Ishikawa (cell line): ENCODE measurements around the gene IGFN1.

Experiments
- CEBPB ChIP-seq: IDR thresholded peaks from 2 replicates; pipeline ENCODE4 v1.6.1; 2012
- CREB1 ChIP-seq: IDR thresholded peaks from 2 replicates; pipeline ENCODE4 v1.6.1; 2012; ENCODE audit warnings: low read depth
- EGR1 ChIP-seq: IDR thresholded peaks from 2 replicates; pipeline ENCODE4 v1.6.1; 2012
- EP300 ChIP-seq: IDR thresholded peaks from 2 replicates; pipeline ENCODE4 v1.6.1; 2012; ENCODE audit warnings: borderline replicate concordance
- FOXM1 ChIP-seq: IDR thresholded peaks from 2 replicates; pipeline ENCODE4 v1.6.1; 2012; ENCODE audit warnings: low read depth, borderline replicate concordance
- NFIC ChIP-seq: IDR thresholded peaks from 2 replicates; pipeline ENCODE4 v1.6.1; 2012
- RAD21 ChIP-seq: IDR thresholded peaks from 2 replicates; pipeline ENCODE4 v1.6.1; 2012; ENCODE audit warnings: low read depth
- TAF1 ChIP-seq: IDR thresholded peaks from 2 replicates; pipeline ENCODE4 v1.6.1; 2012; ENCODE audit warnings: low read depth, mild to moderate bottlenecking
- TCF12 ChIP-seq: IDR thresholded peaks from 2 replicates; pipeline ENCODE4 v1.6.1; 2012; ENCODE audit warnings: low read depth
- TEAD4 ChIP-seq: IDR thresholded peaks from 2 replicates; pipeline ENCODE4 v1.6.1; 2012
- YY1 ChIP-seq: IDR thresholded peaks from 2 replicates; pipeline ENCODE4 v1.6.1; 2012; ENCODE audit warnings: low read depth
- ZBTB7A ChIP-seq: IDR thresholded peaks from 2 replicates; pipeline ENCODE4 v1.6.1; 2012; ENCODE audit warnings: low read depth
- TF ChIP-seq, protein P1 (sequence below): IDR thresholded peaks from 2 replicates; pipeline ENCODE4 v1.6.1; 2012; ENCODE audit warnings: low read depth, mild to moderate bottlenecking
- TF ChIP-seq, protein P2 (sequence below): IDR thresholded peaks from 2 replicates; pipeline ENCODE4 v1.6.1; 2012
- TF ChIP-seq, protein P3 (sequence below): IDR thresholded peaks from 2 replicates; pipeline ENCODE4 v1.6.1; 2012

Gene IGFN1

DNA sequence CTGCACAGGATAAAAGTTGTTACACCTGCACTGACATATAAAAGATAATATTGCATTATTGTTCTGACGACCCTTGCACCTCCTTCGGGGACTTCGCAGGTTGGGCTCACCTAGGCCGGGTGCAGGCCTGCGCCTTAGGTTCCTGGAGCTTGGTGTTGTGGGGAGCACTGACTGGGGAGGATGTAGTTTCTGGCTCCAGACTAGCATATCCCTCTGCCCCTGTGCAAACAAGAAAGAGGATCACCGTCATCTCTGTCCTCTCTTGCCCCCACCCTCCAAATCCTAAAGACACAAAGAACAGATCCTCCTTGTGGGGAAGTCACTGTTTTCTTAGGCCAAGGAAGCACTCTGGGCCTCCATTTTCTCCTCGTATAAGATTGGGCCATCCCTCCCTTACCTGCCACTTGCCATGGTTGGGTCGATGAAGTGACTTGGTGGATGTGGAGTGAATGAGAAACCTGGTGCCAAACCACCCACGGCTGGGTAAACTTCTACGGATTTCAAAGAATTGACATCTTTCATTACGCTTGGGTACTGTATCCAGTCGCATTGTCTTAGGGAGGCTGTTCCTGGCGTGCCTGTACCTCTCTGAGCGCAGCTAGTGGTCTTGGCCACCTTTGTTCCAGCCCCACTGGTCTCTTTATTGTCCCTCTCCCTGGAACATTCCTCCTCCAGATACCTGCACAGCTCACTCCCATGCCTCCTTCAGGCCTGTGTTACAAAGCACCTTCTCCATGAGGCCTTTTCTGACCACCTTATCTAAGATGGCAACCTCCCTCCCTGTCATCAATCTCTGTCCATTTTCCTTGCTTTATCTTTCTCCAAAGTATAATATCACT, 58.3 kb downstream of the IGFN1 start:
- TF ChIP-seq TCF12 (no peak), FOXM1 (no peak), YY1 (no peak), EGR1 (no peak), TAF1 (no peak), RAD21 (no peak), TEAD4 (no peak), CEBPB (no peak), EP300 (no peak), NFIC (no peak), CREB1 (no peak)
- TF ChIP-seq, protein P1, sequence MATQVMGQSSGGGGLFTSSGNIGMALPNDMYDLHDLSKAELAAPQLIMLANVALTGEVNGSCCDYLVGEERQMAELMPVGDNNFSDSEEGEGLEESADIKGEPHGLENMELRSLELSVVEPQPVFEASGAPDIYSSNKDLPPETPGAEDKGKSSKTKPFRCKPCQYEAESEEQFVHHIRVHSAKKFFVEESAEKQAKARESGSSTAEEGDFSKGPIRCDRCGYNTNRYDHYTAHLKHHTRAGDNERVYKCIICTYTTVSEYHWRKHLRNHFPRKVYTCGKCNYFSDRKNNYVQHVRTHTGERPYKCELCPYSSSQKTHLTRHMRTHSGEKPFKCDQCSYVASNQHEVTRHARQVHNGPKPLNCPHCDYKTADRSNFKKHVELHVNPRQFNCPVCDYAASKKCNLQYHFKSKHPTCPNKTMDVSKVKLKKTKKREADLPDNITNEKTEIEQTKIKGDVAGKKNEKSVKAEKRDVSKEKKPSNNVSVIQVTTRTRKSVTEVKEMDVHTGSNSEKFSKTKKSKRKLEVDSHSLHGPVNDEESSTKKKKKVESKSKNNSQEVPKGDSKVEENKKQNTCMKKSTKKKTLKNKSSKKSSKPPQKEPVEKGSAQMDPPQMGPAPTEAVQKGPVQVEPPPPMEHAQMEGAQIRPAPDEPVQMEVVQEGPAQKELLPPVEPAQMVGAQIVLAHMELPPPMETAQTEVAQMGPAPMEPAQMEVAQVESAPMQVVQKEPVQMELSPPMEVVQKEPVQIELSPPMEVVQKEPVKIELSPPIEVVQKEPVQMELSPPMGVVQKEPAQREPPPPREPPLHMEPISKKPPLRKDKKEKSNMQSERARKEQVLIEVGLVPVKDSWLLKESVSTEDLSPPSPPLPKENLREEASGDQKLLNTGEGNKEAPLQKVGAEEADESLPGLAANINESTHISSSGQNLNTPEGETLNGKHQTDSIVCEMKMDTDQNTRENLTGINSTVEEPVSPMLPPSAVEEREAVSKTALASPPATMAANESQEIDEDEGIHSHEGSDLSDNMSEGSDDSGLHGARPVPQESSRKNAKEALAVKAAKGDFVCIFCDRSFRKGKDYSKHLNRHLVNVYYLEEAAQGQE: no peak
- TF ChIP-seq, protein P2, sequence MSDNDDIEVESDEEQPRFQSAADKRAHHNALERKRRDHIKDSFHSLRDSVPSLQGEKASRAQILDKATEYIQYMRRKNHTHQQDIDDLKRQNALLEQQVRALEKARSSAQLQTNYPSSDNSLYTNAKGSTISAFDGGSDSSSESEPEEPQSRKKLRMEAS: no peak

DNA sequence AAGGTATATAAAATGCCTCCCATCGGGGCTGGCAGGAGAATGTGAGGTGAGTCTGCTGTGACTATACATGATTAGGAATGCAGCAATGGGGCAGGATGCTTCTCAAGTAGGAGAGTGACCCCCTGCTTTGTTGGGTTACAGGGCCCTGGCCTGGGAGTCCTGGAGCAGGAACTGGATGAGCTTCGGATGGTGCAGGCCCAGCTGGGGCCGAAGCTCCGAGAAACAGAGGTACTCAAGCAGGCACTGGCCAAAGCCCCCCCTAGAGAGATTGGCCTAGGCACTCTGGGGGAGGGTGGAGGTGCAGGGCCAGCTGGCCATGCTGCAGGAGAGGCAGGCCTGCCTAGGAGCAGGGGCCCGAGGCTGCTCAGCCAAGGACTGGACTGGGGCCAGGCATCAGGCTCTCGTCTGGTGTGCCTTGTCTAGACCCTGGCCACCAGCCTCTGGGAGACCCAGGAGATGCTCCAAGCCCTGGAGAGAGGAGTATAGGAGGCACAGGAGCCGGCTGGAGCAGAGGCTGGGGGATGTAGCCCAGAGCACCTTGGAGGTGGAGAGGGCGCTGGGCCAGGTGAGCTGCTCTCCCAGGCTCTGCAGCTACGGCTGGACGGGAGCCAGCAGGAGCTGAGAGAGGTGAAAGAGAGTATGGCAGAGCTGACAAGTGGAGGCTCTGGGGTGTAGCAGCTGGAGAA, 59.8 kb downstream of the IGFN1 start:
- TF ChIP-seq NFIC (no peak), CREB1 (no peak), EP300 (no peak), RAD21 (no peak), TEAD4 (no peak), ZBTB7A (no peak), CEBPB (no peak), YY1 (no peak), TCF12 (no peak), EGR1 (no peak), TAF1 (no peak), FOXM1 (no peak)
- TF ChIP-seq, protein P2: no peak
- TF ChIP-seq, protein P1: no peak
- TF ChIP-seq, protein P3, sequence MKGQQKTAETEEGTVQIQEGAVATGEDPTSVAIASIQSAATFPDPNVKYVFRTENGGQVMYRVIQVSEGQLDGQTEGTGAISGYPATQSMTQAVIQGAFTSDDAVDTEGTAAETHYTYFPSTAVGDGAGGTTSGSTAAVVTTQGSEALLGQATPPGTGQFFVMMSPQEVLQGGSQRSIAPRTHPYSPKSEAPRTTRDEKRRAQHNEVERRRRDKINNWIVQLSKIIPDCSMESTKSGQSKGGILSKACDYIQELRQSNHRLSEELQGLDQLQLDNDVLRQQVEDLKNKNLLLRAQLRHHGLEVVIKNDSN: no peak

DNA sequence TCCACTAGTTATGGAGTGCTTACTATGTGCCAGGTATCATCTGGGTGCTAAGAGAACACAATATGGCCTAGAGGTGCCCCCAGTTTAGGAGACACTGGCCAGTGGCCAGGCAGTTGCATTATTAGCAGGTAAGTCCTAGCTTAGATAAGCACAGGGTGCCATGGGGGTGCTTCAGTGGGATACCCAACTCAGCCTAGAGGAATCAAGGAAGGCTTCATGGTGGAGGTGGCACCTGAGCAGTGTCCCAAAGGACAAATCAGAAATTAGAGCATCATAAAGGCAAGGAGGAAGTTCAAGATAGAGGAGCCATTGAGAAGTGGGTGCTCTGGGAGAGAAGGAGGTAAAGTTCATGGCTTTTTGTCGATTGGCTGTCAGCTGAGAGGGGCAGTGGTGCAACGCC, 60.8 kb downstream of the IGFN1 start:
- no peak for TF ChIP-seq CREB1

DNA sequence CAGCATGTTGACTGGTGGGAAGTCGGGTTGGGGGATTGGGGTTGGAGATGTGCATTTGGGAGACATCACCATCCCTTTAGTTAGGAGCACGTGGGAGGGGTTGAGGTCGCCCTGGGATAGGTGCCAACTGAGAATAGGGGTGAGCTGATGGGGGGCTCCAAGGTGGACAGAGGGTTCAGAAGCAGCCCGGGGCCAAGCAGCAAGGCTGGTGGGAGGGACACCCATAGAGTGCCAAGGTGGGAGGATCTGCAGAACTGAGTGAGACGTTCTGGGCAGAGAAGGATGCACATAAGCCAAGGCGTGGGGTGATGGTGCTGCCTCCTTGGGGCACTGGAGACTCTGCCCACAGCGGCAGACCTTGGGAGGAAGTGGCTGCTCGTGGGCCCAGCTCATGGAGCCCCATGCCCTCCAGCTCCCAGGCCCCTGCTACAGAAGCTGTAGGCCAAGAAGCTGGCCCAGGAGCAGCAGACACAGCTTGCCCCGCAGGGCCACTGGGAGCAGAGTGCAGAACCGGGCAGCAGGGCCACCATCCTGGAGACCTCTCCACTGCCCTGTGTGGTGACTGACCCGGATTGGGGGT, 61.3 kb downstream of the IGFN1 start:
- TF ChIP-seq CEBPB (no peak), RAD21 (no peak), TCF12 (no peak), YY1 (no peak), TEAD4 (no peak), FOXM1 (no peak), CREB1 (no peak), ZBTB7A (no peak), EP300 (no peak), TAF1 (no peak), EGR1 (no peak)
- TF ChIP-seq, protein P1: no peak
- TF ChIP-seq, protein P2: no peak
- TF ChIP-seq, protein P3: no peak
